Anterior cingulate cortex (tissue), 58 donors: ENCODE results near the gene PIK3CD.

Experiments
- DNase-seq, 58 donors: peaks; one replicate each; lab custom pipeline; 2025; lab: John Stamatoyannopoulos, UW

The PIK3CD gene

DNA sequence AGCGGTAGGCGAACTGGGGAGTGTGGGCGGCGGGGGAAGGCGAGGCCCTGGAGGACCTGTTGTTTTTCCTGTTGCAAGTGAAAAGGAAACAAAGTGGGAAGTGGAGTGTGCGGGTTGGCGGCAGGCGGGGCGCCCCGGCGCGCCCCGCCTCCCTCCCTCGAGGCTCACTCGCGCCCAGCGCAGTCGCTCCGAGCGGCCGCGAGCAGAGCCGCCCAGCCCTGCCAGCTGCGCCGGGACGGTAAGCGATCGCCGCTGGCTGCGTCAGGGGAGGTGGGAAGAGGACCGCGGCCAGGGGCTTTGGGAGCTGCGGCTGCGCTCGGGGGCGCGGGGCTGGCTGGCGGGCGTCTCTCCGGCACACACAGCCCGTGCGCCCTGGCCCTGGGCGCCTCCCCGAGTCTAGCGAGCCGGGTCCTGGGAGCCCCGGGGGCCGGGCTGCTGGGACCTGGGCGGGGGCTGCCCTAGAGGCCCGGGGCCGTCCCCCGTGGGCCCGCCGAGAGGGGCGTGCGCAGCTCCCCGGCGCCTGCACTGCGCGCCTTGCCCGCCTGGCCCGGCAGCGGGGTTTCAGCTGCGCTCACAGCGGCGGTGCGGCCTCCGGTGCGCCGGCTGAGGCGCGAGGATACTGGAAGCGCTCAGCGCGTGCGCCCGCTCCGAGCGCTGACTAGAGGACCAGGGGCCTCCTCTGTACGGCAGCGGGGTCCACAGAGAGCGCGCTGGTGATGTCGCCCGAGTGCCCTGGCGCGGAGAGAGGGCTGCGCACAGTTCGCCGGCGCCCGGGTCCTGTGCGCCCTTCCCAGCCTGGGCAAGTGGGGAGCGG lies at the start of gene PIK3CD:
PIK3CD (plus strand) TSS at position 167 of the 814 bp plus-strand sequence. CDS start 58,725 bp downstream, outside the sequence.
- peak in 5 of 58 donors; percentile 5 to 21 (median 9) for DNase-seq

- no peak for DNase-seq
Measured at GRCh38 chr1:9601942-9602793, 49.4 kb upstream of the PIK3CD start.

DNA sequence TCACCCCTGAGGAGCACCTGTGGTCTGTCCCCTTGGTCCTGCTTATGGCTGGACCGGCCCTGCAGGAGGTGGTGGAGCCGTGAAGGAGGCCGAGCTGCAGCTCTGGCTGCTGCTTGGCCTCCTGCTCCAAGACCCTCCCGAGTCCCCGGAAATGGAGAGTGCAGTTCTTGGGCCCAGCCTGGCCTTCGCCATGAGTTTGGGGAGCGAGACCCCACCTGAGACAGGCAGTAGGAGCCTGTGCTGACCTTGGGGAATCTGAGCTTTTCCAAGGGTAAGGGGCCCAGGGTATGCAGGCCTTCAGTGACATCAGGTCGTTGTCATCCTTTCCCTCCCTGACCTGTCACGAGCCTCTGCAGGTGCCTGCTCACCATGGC lies 48.8 kb upstream of the PIK3CD start:
- no peak for DNase-seq

- DNase-seq = no peak
Measured at GRCh38 chr1:9603307-9603706, 48.2 kb upstream of the PIK3CD start.

DNA sequence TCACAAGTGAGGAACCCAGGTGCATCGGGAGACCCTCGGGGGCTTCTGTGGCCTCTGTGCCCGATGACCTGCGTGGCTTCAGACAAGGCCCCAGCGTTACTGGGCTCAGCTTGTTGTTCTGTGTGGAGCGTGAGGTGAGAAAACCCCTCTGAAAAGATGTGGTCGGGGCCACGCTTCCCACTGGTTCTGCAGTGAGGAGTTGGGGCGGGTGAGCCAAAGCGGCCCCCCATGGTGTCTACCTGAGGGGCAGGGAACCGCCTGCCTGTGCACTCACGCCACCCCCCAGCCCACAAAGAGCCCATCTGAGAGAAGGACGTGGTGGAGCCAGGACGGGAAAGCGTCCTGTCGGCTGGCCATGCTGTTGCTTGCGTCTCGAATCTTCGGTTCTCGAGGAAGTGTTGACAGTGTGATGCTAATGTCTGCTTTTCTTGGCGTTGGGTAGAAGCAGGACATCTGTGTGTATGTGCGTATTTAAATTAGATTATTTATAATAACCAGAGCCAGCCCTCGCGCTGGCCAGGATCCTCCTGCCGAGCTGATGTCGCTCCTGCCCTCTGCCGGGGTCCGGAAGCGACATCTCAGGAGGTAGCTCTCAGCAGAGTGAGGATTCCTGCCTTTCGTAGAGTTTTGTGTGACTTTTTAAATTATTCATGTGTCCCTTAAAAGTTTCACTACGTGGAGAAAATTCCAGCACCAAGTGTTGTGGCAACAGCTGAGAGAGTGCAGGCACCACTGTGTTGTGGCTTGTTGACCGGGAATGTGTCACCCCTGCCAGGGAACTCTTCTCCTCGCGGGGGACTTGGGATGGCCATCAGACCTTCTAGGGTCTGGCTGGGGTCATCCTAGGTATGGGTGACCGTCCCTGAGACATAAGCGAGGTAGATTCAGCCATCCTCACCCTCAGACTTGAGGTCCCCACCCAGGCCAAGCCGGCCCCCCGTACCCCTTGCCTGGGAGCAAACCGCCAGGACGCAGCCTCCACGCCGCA lies 47.5 kb upstream of the PIK3CD start:
- DNase-seq = no peak

GRCh38 chr1:9604836-9605235 lies 46.7 kb upstream of the PIK3CD start:
- no peak for DNase-seq

DNA sequence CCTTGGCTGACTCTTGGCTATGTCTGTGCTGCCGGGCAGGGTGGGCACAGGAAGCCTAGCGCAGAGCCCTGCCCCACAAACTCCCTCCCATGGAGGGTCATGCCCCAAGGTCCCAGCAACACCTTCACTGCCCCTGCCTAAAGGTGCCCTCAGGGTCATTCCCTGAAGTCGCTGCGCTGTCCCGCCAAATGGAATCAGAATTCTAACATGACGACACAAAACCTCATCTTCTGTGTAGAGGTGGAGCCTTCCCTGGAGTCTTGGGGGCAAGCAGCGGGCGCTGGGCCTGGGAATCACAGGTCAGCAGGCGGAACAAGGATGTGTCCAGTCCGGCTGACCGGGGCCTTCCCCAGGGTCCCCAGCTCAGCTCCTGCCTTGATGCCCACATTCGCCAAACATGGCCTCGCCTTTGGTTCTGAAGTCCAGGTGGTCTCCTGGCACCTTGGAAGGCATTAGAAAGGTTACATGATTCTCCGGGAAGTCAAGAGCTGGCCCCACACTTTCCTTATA lies 45.5 kb upstream of the PIK3CD start:
- DNase-seq = no peak

DNA sequence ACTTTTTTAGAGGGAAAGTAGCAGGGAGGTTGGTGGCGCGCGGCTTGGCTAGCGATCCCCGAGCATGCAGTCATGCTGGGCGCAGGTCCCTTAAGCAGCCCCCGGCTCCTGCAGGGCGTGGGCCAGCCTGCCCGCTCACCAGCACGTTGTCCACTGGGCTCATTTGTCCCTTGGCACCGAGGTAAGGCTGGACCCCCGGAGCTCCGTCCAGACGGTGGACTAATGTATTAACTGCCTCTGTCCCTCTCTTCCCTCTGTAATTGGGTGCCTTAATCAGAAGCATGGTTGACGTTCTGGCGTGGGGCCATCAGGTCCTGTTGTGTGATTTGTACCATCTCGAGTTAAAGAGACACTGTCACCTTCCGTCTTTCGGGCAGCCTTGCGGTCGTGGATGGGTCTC lies 45.1 kb upstream of the PIK3CD start:
- no peak for DNase-seq

GRCh38 chr1:9606948-9607347 lies 44.6 kb upstream of the PIK3CD start:
- peak in 36 of 58 donors; percentile 14 to 82 (median 37) for DNase-seq

GRCh38 chr1:9607352-9607751 lies 44.2 kb upstream of the PIK3CD start:
- no peak for DNase-seq

- no peak for DNase-seq
Measured at GRCh38 chr1:9609998-9610397, 41.5 kb upstream of the PIK3CD start.

DNA sequence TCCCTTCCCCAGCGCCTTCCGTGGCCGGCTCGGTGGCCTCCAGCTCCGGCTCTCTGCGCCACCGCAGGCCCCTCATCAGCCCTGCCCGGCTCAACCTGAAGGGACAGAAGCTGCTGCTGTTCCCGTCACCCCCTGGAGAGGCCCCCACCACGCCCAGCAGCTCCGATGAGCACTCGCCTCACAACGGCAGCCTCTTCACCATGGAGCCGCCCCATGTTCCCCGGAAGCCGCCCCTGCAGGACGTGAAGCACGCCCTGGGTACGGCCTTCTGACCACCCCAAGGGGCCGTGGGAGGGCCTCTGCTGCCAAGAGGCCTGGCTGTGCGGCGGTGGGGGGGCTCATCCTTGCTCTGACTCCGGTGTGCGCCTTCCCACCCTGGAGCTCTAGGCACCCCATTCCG lies 41.0 kb upstream of the PIK3CD start:
- DNase-seq = no peak

DNA sequence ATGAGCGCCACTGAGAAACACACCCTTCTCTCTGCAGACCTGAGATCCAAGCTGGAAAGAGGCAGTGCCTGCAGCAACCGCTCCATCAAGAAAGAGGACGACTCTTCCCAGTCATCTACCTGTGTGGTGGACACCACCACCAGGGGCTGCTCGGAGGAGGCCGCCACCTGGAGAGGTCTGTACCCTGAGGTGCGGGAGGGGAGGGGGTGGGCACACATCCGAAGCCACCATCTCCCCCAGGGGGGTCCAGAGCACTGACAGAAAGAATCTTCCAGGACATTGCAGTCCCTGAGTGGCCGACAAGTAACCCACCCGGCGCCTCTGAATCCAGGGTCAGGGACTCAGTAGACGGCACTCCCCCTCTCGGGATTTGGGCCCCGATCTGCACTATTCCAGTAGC lies 39.8 kb upstream of the PIK3CD start:
- DNase-seq = no peak

GRCh38 chr1:9612162-9612845 lies 39.2 kb upstream of the PIK3CD start:
- no peak for DNase-seq

GRCh38 chr1:9612871-9613624 lies 38.5 kb upstream of the PIK3CD start:
- DNase-seq = no peak

DNA sequence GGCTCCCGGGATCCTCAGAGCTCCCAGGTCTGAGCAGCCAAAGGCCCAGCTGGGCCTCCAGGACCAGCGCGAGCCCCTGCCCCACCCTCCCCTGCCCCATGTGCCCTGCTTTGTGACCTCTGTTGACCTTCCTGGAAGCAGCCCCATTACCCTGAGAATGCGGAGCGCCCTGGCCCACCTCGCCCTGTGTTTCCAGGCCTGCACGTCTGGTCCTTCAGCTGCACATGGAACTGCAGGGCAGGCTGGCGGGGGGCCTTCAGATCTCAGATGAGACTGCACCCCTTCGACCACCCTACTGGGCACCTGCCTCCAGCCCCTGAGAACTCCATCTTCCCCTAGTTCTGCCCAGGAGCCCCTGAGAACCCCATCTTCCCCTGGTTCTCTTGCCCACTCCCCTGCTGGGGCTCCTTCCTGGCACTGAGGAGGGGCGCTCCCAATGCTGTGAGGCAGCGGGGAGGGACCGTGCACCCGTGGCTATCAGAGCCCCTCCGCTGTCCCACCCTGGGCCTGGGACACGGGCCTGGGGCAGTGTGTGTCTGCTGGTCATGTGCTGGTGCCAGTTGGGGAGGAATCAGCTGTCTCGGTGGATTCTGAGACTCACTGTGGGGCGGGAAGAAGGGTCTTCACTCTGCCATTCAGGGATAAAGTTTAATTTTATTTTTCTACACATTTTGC lies 37.8 kb upstream of the PIK3CD start:
- no peak for DNase-seq

- peak in 29 of 58 donors; percentile 4 to 57 (median 26) for DNase-seq
Measured at GRCh38 chr1:9615316-9616063, 36.0 kb upstream of the PIK3CD start.
